GM13977 (cell line): ENCODE data around the gene CMIP.

Experiments
- DNase-seq: peaks from one replicate; pipeline ENCODE4 v3.0.0; 2012; ENCODE audit warnings: low spot score
- in situ Hi-C: fragments of 300-500 bp; cut with MboI; formaldehyde crosslinking; loops from one replicate; pipeline ENCODE4 v1.12.0; 2022; ENCODE audit warnings: low sequenced_read_pairs, low pct_unique_long_range_greater_than_20kb, mixed read lengths, inconsistent platforms; ENCODE audit not compliant: unreplicated experiment
- TF ChIP-seq, protein P1 (sequence below): IDR thresholded peaks from 2 replicates; pipeline ENCODE4 v1.5.1; 2012; ENCODE audit warnings: mild to moderate bottlenecking, control low read depth; ENCODE audit not compliant: insufficient read depth; ENCODE audit errors: extremely low read depth, missing control alignments

The CMIP gene

DNA sequence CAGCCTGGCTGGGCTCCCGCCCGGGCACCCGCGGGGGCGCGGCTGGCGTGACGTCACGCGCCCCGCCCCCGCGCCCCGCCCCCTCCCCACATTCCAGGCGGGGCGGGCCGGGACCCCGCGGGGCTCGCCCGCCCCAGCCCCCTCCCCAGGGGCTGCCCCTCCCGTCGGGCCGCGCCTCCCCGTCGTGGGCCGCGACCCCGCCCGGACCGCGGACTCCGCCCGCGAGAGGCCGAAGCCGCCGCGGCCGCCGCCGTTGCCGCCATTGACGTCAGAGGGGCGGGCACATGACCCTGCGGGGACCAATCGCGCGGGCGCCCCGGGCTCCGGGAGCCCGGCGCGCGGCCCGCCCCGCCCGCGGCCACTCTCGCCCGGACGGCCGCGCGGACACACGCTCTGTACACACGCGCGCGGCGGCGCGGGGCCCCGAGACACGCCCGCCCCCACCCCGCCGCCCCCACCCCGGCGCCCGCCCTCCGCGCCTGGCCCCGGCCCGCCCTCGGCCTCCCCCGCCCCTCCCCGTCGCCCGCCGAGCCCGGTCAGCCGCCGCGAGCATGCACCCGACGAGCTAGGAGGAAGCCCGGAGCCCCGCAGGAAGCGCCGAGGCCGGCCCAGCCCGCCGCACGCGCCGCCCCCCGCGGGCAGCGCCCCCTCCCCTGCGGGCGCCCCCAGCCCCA lies at the start of gene CMIP:
CMIP (plus strand) TSS at position 361 of the 674 bp plus-strand sequence.
- TF ChIP-seq, protein P1, sequence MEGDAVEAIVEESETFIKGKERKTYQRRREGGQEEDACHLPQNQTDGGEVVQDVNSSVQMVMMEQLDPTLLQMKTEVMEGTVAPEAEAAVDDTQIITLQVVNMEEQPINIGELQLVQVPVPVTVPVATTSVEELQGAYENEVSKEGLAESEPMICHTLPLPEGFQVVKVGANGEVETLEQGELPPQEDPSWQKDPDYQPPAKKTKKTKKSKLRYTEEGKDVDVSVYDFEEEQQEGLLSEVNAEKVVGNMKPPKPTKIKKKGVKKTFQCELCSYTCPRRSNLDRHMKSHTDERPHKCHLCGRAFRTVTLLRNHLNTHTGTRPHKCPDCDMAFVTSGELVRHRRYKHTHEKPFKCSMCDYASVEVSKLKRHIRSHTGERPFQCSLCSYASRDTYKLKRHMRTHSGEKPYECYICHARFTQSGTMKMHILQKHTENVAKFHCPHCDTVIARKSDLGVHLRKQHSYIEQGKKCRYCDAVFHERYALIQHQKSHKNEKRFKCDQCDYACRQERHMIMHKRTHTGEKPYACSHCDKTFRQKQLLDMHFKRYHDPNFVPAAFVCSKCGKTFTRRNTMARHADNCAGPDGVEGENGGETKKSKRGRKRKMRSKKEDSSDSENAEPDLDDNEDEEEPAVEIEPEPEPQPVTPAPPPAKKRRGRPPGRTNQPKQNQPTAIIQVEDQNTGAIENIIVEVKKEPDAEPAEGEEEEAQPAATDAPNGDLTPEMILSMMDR = no peak
- in situ Hi-C loops = no loop called here

GRCh38 chr16:81394966-81395655 lies 49.5 kb upstream of the CMIP start:
- in situ Hi-C loops = no loop called here
- no peak for DNase-seq
- TF ChIP-seq, protein P1 = no peak

More for the DNA sequence above, at the start of gene CMIP:
- DNase-seq = peak; percentile 98

DNA sequence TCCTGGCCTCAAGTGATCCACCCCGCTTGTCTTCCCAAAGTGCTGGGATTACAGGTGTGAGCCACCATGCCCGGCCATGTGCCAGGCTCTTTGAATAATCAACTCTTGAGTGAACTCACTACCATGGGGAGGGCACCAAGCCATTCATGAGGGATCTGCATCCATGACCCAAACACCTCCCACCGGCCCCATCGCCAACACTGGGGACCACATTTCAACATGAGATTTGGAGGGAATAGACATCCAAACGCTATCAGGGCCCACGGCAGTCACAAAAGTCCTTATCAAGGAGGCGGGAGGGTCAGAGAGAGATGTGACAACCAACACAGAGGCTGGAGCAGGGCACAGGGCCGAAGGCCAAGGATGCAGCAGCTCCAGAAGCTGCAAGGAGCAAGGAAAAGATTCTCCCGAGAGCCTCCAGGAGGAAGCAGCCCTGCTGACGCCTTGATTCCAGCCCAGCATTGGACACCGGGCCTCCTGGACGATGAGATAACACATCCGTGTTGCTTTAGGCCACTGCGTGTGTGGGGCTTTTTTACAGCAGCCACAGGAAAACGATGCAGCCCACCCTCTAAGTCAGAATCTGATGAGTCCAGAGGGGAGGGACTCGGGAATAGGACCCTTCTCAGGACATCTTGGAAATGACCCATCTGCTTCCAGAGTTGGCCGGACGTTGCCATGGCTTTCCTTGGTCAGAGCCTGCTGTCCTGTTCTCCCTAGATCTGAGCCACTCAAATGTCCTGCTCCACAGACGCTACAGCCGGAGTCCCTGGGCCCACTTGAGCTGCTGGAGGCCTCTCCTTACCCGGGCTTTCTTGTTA lies 47.3 kb upstream of the CMIP start:
- in situ Hi-C loops = no loop called here
- DNase-seq = no peak

DNA sequence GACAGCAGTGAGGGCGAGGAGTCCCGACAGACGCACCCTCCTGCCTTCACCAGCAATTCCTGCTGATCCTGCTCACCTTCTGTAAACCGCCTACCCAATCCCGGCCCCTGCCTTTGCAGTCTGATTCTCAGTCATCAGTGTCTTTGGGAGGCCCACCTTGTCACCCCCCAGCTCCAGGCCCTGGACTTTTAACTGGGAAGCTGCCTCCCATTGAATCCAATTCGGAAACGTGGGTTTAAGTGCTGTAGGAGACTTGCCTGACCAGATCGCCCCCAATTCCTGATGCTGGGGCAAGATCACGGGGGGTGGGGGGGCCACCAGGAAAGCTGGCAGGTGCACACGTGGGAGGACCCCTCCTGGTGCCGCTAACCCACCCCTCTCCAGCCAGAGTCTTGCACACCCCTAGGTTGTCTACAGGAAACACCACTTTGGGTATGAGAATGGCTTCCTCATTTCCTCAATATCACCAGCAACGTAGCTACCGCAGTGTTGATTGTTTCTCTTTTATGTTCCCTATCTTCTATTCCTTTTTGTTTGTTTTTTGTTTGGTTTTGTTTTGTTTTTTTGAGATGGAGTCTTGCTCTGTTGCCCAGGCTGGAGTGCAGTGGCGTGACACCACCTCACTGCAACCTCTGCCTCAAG lies 46.6 kb upstream of the CMIP start:
- TF ChIP-seq, protein P1 = no peak
- DNase-seq = no peak
- in situ Hi-C loops = no loop called here

More for the DNA sequence above, 47.3 kb upstream of the CMIP start:
- TF ChIP-seq, protein P1 = no peak

GRCh38 chr16:81399909-81400308 lies 44.7 kb upstream of the CMIP start:
- no peak for DNase-seq
- in situ Hi-C loops = loop anchor here (10.0 kb wide), 1 partner anchor 325 kb away; no protein-coding TSS in a partner anchor
- TF ChIP-seq, protein P1 = no peak
